GM19239 (cell line): Measurements from ENCODE around the gene NBEAL2.

ENCODE experiments used
- DNase-seq: peaks from one replicate; pipeline ENCODE4 v3.0.0; 2011; ENCODE audit warnings: low spot score; ENCODE audit not compliant: insufficient read length
- FAIRE-seq: peaks from 2 replicates; lab custom pipeline; 2011; peaks lifted over from hg19 to GRCh38; lab: Jason Lieb, UNC

The NBEAL2 gene

GRCh38 chr3:46997453-46998091, 18.1 kb downstream of the NBEAL2 start:
- FAIRE-seq, result no peak
- no peak for DNase-seq

GRCh38 chr3:46998121-46998851, 18.8 kb downstream of the NBEAL2 start:
- DNase-seq (peak; percentile 94), FAIRE-seq (peak; percentile 82)

DNA sequence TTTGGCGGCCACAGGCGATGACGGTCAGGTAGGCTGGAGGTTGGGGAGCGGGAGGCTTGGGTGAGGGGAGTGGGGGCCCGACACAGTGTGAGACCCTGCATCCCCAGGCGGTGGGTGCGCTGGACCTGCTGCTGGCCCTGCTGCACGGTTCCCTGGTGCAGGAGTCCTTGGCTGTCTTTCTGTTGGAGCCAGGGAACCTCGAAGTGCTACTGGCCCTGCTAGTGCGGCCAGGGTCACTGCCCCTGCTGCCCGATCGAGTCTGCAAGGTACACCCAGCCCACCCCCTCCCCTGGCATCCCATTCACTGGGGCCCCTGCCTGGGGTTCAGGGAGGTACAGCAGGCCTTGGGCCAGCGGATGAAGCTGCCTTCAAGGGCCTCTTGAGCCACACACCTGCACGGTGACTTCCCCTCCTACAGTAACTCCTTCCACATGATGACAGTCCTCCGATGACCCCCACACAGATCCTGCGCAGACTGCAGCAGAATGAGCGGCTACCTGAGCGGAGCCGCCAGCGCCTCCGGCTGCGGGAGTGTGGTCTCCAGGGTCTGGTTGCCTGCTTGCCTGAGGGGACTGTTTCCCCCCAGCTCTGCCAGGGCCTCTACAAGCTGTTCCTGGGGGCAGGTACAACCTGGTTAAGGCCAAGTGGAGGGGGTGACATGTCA, 19.5 kb downstream of the NBEAL2 start:
- FAIRE-seq, result no peak
- no peak for DNase-seq

- FAIRE-seq, result no peak
- no peak for DNase-seq
These were observed 20.2 kb downstream of the NBEAL2 start for GRCh38 chr3:46999516-47000197.

GRCh38 chr3:47000198-47000815, 20.8 kb downstream of the NBEAL2 start:
- DNase-seq (no peak), FAIRE-seq (no peak)

GRCh38 chr3:47000922-47001730, 21.7 kb downstream of the NBEAL2 start:
- DNase-seq (no peak), FAIRE-seq (no peak)

DNA sequence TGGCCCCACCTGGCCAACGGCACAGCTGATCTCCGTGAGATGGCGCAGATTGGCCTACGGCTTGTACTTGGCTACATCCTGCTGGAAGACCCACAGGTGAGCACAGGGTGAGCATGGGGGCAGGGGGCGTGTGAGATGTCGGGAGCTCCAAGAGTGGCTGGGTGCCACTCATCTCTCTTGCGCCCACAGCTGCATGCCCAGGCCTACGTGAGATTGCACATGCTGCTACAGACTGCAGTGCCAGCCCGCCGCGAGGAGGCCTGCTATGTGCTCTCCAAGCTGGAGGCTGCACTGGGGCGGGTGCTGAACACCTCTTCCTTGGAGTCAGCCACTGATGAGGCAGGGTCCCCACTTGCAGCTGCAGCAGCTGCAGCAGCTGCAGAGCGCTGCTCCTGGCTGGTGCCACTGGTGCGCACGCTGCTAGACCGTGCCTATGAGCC, 22.3 kb downstream of the NBEAL2 start:
- no peak for DNase-seq
- no peak for FAIRE-seq

DNA sequence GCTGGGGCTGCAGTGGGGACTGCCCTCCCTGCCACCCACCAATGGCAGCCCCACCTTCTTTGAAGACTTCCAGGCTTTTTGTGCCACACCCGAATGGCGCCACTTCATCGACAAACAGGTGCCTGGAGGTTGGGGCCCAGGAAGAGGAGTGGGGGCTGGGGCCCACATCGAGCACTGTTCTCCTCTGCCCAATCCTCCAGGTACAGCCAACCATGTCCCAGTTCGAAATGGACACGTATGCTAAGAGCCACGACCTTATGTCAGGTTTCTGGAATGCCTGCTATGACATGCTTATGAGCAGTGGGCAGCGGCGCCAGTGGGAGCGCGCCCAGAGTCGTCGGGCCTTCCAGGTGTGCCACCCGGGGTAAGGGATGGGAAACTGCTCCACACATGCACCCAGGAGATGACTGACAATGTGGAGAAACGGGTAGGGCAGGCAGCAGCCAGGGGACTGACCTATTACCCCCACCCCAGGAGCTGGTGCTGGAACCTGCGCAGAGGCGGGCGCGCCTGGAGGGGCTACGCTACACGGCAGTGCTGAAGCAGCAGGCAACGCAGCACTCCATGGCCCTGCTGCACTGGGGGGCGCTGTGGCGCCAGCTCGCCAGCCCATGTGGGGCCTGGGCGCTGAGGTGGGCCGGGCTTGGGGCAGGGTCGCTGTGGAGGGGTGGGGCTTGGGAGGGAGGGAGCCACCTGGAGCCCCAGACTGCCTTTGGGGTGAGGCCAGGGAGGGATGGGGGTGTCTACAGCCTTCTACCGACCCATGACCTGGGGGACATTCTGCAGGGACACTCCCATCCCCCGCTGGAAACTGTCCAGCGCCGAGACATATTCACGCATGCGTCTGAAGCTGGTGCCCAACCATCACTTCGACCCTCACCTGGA, 22.9 kb downstream of the NBEAL2 start:
- FAIRE-seq (no peak), DNase-seq (no peak)

- no peak for FAIRE-seq
These were observed 23.6 kb downstream of the NBEAL2 start for GRCh38 chr3:47003056-47003410.

GRCh38 chr3:47003461-47004368, 24.2 kb downstream of the NBEAL2 start:
- DNase-seq (no peak), FAIRE-seq (no peak)

More at GRCh38 chr3:47003056-47003410, 23.6 kb downstream of the NBEAL2 start:
- no peak for DNase-seq

GRCh38 chr3:47004369-47005211, 25.1 kb downstream of the NBEAL2 start:
- DNase-seq, result no peak
- no peak for FAIRE-seq

DNA sequence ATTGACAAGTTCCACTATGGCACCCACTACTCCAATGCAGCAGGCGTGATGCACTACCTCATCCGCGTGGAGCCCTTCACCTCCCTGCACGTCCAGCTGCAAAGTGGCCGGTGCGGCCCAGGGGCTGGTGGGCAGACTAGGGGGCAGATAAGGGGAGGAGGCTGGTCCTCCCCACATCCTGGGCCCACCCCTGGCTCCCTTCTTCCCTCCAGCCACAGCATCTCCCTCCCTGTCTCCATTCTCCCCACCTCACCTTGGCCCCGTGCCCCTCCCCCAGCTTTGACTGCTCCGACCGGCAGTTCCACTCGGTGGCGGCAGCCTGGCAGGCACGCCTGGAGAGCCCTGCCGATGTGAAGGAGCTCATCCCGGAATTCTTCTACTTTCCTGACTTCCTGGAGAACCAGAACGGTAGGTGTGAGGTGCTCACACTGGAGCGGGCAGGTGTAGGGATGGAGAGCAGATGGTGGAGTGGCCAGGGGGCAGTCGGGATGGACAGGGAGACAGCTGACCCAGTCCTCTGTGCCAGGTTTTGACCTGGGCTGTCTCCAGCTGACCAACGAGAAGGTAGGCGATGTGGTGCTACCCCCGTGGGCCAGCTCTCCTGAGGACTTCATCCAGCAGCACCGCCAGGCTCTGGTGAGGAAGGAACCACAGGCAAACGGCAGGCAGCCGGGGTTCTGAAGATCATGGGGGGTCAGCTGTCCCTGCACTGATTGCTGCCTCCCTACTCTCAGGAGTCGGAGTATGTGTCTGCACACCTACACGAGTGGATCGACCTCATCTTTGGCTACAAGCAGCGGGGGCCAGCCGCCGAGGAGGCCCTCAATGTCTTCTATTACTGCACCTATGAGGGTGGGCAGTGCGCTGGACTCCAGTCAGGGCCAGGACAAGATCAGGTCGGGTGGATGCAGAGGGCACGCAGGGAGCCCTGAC, 26.0 kb downstream of the NBEAL2 start:
- DNase-seq (no peak), FAIRE-seq (no peak)

- DNase-seq (no peak), FAIRE-seq (no peak)
These were observed 26.7 kb downstream of the NBEAL2 start for GRCh38 chr3:47006145-47006651.

DNA sequence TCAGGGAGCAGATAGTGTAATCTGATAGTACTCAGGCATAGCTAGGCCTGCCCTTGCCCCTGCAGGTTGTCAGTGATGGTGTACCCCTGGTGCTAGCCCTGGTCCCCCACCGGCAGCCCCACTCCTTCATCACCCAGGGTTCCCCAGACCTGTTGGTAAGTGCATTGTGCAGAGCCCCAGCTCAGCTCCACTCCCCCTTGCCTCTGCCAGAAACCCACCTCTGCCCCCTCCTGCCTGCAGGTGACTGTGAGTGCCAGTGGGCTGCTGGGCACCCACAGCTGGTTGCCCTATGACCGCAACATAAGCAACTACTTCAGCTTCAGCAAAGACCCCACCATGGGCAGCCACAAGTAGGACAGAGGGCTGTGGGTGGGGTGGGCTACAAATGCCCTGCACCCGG, 27.5 kb downstream of the NBEAL2 start:
- FAIRE-seq, result no peak
- DNase-seq, result no peak

DNA sequence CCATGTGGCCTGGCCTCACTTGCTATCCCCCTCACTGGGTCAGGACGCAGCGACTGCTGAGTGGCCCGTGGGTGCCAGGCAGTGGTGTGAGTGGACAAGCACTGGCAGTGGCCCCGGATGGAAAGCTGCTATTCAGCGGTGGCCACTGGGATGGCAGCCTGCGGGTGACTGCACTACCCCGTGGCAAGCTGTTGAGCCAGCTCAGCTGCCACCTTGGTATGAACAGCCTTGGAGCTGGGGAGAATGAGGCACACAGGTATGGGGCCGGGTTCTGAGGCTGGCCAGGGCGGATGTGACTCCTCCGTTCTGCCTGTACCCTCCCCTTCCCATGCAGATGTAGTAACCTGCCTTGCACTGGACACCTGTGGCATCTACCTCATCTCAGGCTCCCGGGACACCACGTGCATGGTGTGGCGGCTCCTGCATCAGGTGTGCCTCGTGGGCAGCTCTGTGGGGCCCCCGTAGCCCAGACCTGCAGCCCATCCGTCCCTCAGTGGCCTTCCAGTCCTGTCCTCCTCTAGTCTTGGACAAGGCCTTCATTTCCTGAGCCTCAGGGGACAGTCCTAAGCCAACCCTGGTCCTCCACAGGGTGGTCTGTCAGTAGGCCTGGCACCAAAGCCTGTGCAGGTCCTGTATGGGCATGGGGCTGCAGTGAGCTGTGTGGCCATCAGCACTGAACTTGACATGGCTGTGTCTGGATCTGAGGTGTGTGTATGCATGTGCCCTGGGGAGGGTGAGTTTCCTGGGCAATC, 28.2 kb downstream of the NBEAL2 start:
- DNase-seq, result no peak
- no peak for FAIRE-seq
